GM19023 (cell line): ENCODE data around the gene ORAI3.
"Not testable (repeated sequence)": the region's sequence is repeated elsewhere in the genome, so short reads cannot be mapped to it uniquely, and the experiment has no call there.

ENCODE experiments used
- ATAC-seq: cut with Tn5 transposase; IDR thresholded peaks from one replicate; pipeline ENCODE4 v1.9.1; 2021; ENCODE audit warnings: mild to moderate bottlenecking, moderate library complexity; ENCODE audit not compliant: unreplicated experiment

The ORAI3 gene

DNA sequence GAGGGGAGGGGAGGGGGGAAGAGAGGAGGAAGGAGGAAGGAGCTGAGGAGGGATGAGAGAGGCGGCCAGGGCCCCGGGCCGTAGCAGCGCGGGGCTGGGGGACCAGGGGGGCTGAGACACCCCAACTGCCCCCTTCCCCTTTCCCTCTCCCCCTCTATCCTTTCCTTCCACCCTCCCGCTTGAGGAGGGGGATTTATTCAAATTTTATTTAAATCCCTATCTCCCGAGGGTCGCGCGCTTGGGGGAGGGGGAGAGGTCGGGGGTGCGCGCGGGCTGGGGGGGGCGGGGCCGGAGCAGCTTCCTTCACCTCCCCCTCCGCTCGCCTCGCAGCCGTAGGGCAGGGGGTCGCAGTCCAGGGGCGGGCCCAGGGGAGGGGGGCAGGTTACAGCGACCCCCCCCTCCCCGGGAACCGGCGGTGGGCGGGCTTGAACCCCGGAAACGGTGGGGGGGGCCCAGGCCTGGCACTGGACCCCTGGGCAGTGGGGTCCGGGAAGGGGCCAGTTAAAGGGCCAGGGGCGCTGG is 25.3 kb upstream of the ORAI3 start, which contains the start of gene FBXL19:
TSS of gene FBXL19 (plus strand) at position 19 of the 522 bp plus-strand sequence. CDS start 2,183 bp downstream, outside the sequence.
- no peak for ATAC-seq

DNA sequence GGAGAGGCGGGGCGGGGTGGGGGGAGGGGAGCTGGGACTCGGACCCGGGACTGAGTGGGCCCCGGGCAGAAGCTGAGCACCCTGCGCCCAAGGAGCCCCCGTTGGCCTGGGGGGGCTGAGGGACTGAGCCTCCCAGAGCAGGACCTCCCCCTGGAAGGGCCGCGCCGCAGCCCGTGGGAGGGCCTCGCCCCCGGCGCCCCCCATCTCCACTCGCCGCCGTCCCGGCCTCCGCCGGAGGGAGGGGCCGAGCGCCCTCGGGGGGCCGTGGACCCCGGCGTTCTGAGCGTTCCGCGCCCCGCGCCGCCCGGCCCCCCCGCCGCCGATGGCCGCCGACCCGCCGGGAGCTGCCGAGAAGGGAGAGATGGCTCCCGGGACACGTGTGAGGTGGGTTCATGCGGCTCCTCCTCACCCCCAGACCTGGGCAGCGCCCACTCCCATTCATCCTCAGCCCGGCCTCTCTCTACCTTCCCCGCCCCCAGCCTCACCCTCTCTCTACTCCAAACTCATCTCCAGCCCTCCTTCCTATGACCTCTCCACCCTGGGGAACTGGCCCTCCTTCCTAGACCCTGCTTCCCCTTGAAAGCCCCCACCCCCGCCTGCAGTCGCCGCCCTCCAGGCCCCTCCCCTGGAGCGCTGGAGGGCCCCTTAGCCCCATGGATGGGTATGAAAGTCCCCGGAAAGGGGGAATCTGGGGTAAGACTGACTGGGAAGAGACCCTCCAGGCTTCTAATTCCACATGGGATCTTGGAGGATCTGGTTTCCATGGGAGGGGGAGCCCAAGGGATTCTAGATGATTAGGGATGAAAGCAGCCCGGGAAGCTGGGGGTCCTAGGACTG is 24.6 kb upstream of the ORAI3 start:
- no peak for ATAC-seq

DNA sequence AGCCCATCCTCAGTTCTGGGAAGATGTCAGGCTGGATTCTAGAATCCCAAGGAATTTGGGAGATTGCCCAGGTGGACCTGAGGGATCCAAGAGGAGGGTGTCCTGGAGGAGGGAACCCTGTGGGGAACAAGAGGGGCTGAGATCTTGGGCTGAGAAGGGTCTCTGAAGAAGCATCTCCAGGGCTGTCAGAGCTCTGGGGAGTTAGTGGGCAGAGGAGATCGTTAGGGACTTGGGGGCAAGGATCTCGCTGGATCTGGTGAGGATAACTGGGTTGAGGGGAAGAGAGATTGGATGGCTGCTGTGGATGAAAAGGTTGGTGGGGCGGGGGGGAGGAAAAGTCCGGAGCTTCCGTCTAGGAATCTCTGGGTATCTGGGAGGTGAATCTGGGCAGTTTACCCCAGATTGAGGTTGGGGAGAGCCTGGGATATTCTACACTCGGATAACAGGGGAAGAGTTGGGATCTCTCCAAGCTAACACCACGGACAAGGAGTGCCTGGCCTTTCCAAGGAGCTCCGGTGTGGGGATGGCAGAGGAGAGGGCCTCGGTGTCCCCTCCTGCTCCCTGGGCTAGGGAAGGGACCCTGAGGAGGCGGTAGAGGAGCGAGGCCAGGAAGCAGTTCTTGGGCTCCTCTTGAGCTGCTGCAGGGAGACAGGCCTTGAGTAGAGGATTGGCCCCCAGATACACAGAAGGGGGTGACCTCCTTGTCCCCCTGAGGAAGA is 23.8 kb upstream of the ORAI3 start:
- no peak for ATAC-seq

DNA sequence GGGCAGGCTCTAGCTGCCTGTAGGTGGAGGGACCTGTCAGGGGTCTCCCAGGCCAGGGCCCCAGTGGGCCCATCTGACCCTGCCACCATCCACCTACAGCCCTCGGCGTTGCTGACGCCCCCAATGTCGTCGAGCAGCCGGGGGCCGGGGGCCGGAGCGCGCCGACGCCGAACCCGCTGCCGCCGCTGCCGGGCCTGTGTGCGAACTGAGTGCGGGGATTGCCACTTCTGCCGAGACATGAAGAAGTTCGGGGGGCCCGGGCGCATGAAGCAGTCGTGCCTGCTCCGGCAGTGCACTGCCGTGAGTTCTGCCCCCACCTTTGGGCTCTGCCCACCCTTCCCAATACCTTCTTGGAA is 23.3 kb upstream of the ORAI3 start:
- ATAC-seq, result no peak

DNA sequence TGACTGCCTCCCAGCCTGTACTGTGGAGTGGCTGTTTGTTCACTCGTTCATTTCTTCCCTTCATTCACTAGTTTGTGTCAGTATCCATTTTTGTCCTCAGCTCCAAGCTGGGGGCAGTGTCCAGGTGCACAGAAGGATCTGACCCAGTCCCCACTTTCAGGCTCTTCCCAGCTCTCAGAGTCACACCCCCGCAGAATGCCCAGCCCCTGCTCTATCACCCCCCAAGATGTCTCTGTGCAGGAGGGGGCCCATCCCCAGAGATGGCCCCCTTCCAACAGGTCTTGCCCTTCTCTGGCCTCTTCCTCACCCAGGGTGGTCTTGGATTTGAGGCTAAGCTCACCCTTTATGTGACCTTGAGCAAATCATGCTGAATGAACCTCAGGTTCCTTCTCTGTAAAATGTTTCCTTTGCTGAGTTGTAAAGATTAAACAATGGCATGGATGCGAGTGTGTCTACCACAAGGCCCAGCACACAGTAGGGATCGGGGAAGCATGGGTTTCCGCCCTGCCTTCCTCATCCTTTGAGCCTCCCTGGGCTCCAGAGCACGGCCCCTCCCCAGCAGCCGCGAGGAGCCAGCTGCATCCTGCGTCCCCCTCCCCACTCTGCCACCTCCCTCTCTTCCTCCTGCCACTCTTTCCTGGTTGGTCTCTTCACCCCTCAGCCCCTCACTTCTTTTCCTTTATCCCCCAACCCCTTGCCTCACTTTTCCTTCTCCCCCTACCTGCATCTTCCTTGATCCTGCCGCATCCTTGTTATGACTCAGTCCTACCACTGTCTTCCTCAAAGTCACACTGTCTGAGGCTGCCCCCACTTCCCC is 22.7 kb upstream of the ORAI3 start:
- ATAC-seq, result no peak

DNA sequence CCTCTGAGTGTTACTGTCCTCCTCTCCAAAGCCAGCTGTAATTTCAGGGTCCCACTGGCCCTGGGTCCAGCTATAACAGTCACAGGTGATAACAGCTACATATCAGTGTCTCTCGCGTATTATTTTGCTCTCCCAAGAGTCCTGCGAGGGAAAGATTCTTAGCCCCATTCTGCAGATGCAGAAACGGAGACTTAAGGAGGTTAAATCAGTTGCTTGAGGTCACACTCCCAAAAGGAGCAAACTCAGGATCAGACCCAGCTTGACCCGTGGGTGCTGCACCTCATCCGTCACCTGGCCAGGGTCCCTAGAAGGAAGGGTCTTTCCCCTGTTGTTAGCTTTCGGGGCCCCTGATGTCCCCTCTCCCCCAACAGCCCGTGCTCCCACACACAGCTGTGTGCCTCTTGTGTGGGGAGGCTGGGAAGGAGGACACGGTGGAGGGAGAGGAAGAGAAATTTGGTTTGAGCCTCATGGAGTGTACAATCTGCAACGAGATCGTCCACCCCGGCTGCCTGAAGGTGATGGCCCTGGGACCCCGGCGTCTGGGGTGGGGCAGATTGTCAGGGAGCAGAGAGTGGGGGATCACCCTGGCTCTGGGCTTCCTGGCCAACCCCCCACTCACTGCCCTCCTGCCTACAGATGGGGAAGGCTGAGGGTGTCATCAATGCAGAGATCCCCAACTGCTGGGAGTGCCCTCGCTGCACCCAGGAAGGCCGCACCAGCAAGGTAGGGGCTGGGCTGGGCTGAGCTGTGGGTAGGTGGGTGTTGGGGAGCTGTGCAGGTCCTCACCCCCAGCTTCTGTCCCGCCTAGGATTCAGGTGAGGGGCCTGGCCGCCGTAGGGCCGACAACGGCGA is 21.7 kb upstream of the ORAI3 start:
- no peak for ATAC-seq

DNA sequence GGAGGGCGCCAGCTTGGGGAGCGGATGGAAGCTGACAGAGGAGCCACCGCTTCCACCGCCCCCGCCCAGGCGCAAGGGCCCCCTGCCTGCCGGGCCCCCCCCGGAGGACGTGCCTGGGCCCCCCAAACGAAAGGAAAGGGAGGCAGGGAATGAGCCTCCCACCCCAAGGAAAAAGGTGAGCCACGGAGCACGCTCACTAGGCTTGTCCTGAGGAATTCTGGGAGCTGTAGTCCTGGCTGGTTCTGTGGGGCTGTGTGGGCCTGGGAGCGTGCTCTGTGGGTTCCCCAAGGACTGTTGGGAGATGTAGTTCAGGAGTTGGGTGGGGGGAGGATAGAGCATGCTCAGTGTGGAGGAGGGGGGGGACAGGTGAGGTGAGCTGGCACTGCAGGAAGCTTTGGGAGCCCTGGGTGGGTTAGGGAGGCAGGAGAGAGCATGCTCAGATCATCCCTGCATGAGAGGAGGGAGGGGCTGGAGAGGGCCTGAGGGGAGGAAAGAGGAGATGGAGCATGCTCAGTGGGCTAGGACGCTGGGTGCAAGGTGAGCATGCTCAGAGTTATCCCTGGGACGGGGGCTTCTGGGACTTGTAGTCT is 21.0 kb upstream of the ORAI3 start:
- ATAC-seq, result no peak

DNA sequence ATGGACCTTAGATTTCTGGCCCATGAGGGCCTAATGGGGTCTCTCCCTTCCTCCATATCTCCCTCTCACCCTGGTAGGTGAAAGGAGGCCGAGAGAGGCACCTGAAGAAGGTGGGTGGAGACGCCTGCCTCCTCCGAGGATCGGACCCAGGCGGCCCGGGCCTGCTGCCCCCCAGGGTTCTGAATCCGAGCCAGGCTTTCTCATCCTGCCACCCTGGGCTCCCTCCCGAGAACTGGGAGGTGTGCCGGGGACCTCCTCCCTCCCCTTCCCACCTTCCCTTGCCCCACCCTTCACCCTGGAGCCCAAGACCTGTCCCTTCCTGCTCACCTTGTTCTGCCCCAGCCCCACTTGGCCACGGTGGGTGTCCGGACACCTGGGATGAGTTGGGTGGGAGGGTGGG is 20.5 kb upstream of the ORAI3 start:
- no peak for ATAC-seq

DNA sequence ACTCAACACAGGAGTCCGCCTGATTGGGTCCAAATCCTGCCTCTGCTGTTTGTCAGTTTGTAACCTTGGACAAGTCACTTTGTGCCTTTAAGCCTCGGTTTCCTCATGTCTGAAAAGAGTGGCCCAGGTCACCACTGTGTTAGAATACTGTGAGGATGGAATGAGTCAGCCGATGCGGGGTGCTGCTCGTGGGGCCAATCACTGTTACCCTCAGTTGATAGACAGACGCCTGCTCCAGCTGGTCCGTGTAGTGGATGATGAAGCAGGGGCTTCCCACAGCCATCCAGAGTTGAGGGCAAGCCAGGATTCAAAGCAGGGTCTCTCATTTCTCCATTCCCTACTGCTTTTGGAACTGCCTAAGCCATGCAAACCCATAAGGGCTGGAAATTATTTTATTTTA is 19.7 kb upstream of the ORAI3 start:
- ATAC-seq, result no peak

DNA sequence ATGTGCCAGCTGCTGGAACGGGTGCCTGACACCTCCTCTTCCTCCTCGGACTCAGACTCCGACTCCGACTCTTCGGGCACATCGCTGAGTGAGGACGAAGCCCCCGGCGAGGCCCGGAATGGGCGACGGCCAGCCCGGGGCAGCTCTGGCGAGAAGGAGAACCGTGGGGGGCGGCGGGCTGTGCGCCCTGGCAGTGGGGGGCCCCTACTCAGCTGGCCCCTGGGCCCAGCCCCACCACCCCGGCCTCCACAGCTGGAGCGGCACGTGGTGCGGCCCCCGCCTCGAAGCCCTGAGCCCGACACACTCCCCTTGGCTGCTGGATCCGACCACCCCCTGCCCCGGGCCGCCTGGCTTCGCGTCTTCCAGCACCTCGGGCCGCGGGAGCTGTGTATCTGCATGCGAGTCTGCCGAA is 18.7 kb upstream of the ORAI3 start:
- no peak for ATAC-seq

DNA sequence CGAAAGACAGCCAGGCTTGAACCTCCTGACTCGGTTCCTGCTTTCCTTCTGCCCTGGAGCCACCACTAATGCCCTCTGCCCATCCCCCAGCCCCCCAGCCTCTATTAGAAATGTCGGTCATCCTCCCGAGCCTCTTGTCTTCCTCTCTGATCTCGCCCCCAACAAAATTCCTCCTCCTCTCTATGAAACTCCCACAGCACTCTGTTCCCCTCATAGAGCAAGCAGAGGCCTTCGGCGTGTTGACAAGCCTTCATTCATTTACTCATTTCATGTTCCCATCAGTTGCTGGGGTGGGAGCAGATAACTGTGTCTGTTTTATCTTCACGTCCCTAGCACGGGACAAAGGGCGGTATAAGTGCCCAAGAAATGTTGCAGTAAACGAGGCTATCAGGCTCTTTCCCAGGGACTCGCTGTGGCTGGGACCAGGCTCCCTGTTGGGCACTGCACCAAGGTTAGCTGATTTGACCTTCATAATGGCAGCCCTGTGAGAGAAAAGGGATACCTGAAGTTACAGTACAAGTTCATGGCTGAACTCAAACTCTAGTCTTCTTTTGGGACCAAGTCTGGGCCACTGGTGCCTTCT is 17.7 kb upstream of the ORAI3 start:
- no peak for ATAC-seq

DNA sequence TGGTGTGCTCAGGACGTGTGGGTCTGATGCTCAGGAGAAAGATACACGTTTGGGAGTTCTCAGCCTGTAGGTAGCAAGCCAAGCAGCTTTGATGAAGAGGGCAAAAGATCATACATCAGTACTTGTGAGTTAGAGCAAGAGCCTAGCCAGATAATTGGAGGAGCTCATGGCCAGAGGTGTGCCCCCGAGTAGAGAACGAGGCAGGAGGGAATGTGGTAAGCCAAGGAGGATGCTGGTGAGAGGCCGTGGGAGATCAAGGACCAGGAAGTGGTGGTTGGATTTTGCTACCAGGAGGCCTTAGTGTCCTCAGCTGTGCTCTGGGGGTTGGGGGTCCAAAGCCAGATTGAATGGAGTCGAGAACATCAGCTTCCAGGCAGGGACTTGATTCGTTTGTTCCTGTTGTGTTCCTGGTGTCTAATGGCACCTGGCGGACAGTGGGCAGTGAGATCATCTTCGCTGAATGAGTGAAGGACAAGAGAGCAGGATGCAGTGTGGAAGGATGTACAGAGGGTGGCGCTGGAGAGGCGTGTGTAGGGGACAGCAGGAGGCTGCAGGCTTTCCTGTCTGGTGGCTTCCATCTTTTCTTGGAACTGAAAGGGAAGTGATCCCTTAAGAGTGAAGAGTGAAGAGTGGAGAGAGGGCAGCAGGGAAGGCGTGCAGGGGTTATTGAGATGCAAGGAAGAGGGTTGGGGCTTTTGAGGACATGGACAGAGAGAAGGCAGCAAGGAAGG is 13.9 kb upstream of the ORAI3 start:
- no peak for ATAC-seq

DNA sequence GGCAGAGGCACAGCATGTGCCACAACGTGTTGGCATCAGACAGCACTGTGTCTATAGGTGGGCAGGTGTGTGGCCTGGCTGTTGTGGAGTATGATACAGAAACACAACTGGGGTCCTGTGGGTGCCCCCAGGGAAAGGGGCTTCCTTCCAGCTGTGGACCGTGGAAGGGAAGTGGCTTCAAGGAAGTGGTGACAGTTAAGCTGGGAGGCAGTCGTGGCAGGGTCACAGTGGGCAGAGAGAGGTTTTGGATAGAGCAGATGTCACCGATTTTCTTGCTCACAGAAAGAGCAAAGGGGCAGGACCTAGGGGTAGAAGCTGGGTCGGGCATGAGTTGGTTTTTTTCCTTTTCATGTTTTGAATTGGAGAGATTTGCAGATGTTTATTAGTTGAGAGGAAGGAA is 11.2 kb upstream of the ORAI3 start:
- no peak for ATAC-seq

DNA sequence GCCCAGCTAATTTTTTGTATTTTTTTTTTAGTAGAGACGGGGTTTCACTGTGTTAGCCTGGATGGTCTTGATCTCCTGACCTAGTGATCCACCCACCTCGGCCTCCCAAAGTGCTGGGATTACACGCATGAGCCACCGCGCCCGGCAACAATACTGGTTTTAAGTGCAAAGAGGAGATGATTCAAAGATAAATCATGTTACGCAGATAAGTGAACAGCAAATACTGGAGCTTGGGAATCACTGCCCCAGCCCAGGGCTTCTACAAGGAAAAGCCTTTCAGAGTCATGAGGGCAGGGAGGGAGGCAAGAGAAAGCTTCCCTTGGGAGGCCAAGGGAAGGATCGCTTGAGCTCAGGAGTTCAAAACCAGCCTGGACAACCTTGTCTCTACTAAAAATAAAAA is 9.3 kb upstream of the ORAI3 start:
- not testable (repeated sequence) for ATAC-seq

DNA sequence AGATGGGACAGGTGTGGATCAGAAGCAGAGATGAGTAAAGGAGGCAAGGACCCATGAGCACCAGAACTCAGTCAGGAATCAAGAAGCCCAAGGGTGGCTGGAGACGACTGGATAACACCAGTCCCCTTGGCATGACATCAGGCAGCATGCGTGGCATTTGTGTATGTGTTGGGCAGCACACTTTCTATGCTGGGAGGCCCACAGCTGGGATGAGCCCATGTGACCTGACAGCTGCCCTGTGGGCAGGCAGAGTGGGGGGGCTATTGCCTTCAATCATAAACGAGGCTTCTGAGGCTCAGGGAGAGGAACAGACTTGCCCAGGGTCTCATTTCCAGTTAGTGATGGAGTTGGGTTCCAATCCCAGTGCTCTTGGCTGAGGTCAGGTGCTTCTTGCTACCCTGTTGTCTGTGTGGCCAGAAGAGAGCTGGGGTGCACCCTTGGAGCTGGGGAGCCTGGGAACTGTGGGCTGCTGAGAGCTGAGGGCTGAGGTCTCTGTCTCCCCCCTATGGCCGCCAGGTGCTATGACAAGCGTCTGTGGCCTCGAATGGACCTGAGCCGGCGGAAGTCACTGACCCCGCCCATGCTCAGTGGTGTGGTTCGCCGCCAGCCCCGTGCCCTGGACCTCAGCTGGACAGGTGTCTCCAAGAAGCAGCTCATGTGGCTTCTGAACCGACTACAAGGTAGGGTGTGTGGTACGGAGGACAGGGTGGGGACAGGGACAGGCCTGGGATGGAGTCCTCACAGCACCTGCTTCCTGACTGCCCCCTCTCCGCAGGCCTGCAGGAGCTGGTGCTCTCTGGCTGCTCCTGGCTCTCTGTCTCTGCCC is 7.1 kb upstream of the ORAI3 start:
- ATAC-seq, result peak; percentile 92

DNA sequence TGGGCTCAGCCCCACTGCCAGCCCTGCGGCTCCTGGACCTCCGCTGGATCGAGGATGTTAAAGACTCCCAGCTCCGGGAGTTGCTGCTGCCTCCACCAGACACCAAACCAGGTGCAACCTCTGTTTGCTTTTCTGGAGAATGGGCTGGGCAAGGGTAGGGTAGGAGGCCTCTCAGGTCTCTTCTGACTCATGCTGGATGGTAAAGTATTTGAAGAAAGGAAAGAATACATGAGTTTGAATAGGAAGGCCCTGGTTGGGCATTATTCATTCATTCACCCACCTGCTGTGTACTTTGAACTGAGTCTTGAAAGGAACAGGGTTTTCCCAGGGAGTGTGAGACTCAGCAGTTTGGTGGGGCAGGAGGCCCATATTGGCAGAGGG is 6.5 kb upstream of the ORAI3 start:
- ATAC-seq, result no peak

DNA sequence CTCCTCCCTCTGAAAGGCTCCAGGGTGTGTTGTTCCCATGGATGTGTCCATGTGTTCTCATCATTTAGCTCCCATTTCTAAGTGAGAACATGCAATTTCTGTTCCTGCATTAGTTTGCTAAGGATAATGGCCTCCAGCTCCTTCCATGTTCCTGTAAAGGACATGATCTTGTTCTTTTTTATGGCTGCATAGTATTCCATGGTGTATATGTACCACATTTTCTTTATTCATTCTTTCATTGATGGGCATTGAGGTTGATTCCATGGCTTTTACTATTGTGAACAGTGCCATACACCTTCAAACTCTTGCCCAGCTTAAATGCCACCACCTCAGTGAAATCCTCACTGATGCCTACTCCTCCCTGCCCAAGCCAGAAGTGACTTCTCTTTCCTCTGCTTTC is 4.5 kb upstream of the ORAI3 start:
- ATAC-seq, result no peak
